ENCODE results near the gene HNRNPM.
A peak's percentile ranks its signal among the peaks of the same experiment; 100 is the strongest.
"Not testable (repeated sequence)": the region's sequence is repeated elsewhere in the genome, so short reads cannot be mapped to it uniquely, and the experiment has no call there.

HNRNPM gene

GRCh38 chr19:8505680-8506401 lies 61.1 kb downstream of the HNRNPM start:
- Histone ChIP-seq H3K9me3 (ENCODE audit: control insufficient read depth, low read length) (no peaks in the 10 kb centered on the region), H3K36me3 (ENCODE audit: control insufficient read depth, insufficient read depth, low read length) (no peaks in the 10 kb centered on the region), H3K27me3 (replicated peaks; ENCODE audit: control insufficient read depth, insufficient read depth, low read length, poor library complexity, severe bottlenecking) (no peaks in the 10 kb centered on the region), H3K4me1 (ENCODE audit: control insufficient read depth, insufficient read depth, low read length, poor library complexity, severe bottlenecking) (peaks cover 3% of the 10 kb centered on the region), H3K27ac (ENCODE audit: insufficient read depth, low read length, poor library complexity, severe bottlenecking) (peak overlapping the region; percentile 52), H3K4me3 (ENCODE audit: insufficient read depth, low read depth, low read length, poor library complexity, severe bottlenecking) (peak overlapping the region; percentile 83)
- DNase-seq: peak in 2 of 3 donors; percentile 36 to 48

DNA sequence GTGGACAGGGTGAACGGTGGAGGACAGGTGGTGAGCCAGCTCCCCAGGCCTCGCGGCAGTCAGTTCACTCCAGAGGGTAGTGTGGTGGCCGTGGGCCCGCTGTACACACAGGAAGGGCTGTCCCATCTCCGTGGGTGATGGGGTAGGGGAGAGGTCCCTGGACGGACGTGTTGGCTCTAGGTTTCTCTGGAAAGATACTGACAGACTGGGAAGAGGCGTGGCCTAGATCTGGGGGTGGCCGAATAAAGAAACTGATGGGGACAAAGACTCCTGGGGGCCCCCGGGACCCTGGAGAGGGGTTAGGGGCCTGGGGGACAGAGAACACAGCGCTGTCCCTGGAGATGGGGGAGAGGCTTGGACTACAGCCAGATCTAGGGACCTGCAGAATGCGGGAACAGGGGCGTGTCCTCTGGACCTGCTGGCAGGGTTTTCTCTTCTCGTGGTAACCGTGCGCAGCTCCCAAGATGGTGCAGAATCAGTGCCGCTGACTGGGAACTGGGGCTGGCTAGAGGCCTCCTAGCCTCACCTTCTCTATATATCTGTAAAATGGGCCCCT lies 61.7 kb downstream of the HNRNPM start:
- Histone ChIP-seq H3K4me1 (ENCODE audit: control insufficient read depth, insufficient read depth, low read length, poor library complexity, severe bottlenecking) (peaks cover 6% of the 10 kb centered on the region), H3K27ac (ENCODE audit: insufficient read depth, low read length, poor library complexity, severe bottlenecking) (peak overlapping the region; percentile 52), H3K9me3 (ENCODE audit: control insufficient read depth, low read length) (no peaks in the 10 kb centered on the region), H3K36me3 (ENCODE audit: control insufficient read depth, insufficient read depth, low read length) (peaks cover 5% of the 10 kb centered on the region), H3K4me3 (ENCODE audit: insufficient read depth, low read depth, low read length, poor library complexity, severe bottlenecking) (peak overlapping the region; percentile 83), H3K27me3 (replicated peaks; ENCODE audit: control insufficient read depth, insufficient read depth, low read length, poor library complexity, severe bottlenecking) (no peaks in the 10 kb centered on the region)
- DNase-seq: no peak

- H3K4me3 ChIP-seq (ENCODE audit: insufficient read depth, low read depth, low read length, poor library complexity, severe bottlenecking): no peak overlapping the region
- H3K27me3 ChIP-seq (replicated peaks; ENCODE audit: control insufficient read depth, insufficient read depth, low read length, poor library complexity, severe bottlenecking): no peaks in the 10 kb centered on the region
- H3K9me3 ChIP-seq (ENCODE audit: control insufficient read depth, low read length): no peaks in the 10 kb centered on the region
- no peak for DNase-seq
- peaks cover 10% of the 10 kb centered on the region for H3K36me3 ChIP-seq (ENCODE audit: control insufficient read depth, insufficient read depth, low read length)
- no peak overlapping the region for H3K27ac ChIP-seq (ENCODE audit: insufficient read depth, low read length, poor library complexity, severe bottlenecking)
- peaks cover 33% of the 10 kb centered on the region for H3K4me1 ChIP-seq (ENCODE audit: control insufficient read depth, insufficient read depth, low read length, poor library complexity, severe bottlenecking)
Measured at GRCh38 chr19:8510589-8511115, 65.9 kb downstream of the HNRNPM start.

GRCh38 chr19:8511573-8512101 lies 66.9 kb downstream of the HNRNPM start:
- no peaks in the 10 kb centered on the region for H3K27me3 ChIP-seq (replicated peaks; ENCODE audit: control insufficient read depth, insufficient read depth, low read length, poor library complexity, severe bottlenecking)
- no peak for DNase-seq
- no peaks in the 10 kb centered on the region for H3K9me3 ChIP-seq (ENCODE audit: control insufficient read depth, low read length)
- peaks cover 10% of the 10 kb centered on the region for H3K36me3 ChIP-seq (ENCODE audit: control insufficient read depth, insufficient read depth, low read length)
- H3K4me3 ChIP-seq (ENCODE audit: insufficient read depth, low read depth, low read length, poor library complexity, severe bottlenecking): no peak overlapping the region
- peaks cover 41% of the 10 kb centered on the region for H3K4me1 ChIP-seq (ENCODE audit: control insufficient read depth, insufficient read depth, low read length, poor library complexity, severe bottlenecking)
- H3K27ac ChIP-seq (ENCODE audit: insufficient read depth, low read length, poor library complexity, severe bottlenecking): no peak overlapping the region

GRCh38 chr19:8512115-8512967 lies 67.6 kb downstream of the HNRNPM start:
- H3K4me3 ChIP-seq (ENCODE audit: insufficient read depth, low read depth, low read length, poor library complexity, severe bottlenecking): no peak overlapping the region
- peaks cover 10% of the 10 kb centered on the region for H3K36me3 ChIP-seq (ENCODE audit: control insufficient read depth, insufficient read depth, low read length)
- no peaks in the 10 kb centered on the region for H3K27me3 ChIP-seq (replicated peaks; ENCODE audit: control insufficient read depth, insufficient read depth, low read length, poor library complexity, severe bottlenecking)
- peak overlapping the region; percentile 99 for H3K27ac ChIP-seq (ENCODE audit: insufficient read depth, low read length, poor library complexity, severe bottlenecking)
- no peaks in the 10 kb centered on the region for H3K9me3 ChIP-seq (ENCODE audit: control insufficient read depth, low read length)
- H3K4me1 ChIP-seq (ENCODE audit: control insufficient read depth, insufficient read depth, low read length, poor library complexity, severe bottlenecking): peaks cover 46% of the 10 kb centered on the region
- DNase-seq: no peak

- Histone ChIP-seq H3K4me3 (ENCODE audit: insufficient read depth, low read depth, low read length, poor library complexity, severe bottlenecking) (peak overlapping the region; percentile 96), H3K9me3 (ENCODE audit: control insufficient read depth, low read length) (no peaks in the 10 kb centered on the region), H3K36me3 (ENCODE audit: control insufficient read depth, insufficient read depth, low read length) (peaks cover 10% of the 10 kb centered on the region), H3K27ac (ENCODE audit: insufficient read depth, low read length, poor library complexity, severe bottlenecking) (peak overlapping the region; percentile 99), H3K27me3 (replicated peaks; ENCODE audit: control insufficient read depth, insufficient read depth, low read length, poor library complexity, severe bottlenecking) (no peaks in the 10 kb centered on the region), H3K4me1 (ENCODE audit: control insufficient read depth, insufficient read depth, low read length, poor library complexity, severe bottlenecking) (peaks cover 54% of the 10 kb centered on the region)
- no peak for DNase-seq
Measured at GRCh38 chr19:8513036-8513686, 68.4 kb downstream of the HNRNPM start.

- Histone ChIP-seq H3K36me3 (ENCODE audit: control insufficient read depth, insufficient read depth, low read length) (peaks cover 10% of the 10 kb centered on the region), H3K27ac (ENCODE audit: insufficient read depth, low read length, poor library complexity, severe bottlenecking) (peak within 1 kb of the TSS; percentile 99), H3K4me1 (ENCODE audit: control insufficient read depth, insufficient read depth, low read length, poor library complexity, severe bottlenecking) (peaks cover 61% of the 10 kb centered on the region), H3K4me3 (ENCODE audit: insufficient read depth, low read depth, low read length, poor library complexity, severe bottlenecking) (peak within 1 kb of the TSS; percentile 96), H3K9me3 (ENCODE audit: control insufficient read depth, low read length) (no peaks in the 10 kb centered on the region), H3K27me3 (replicated peaks; ENCODE audit: control insufficient read depth, insufficient read depth, low read length, poor library complexity, severe bottlenecking) (no peaks in the 10 kb centered on the region)
- DNase-seq: peak; percentile 94
Measured at GRCh38 chr19:8513687-8514504, 69.1 kb downstream of the HNRNPM start, which contains the start of gene ZNF414. Gene ZNF414 (minus strand): TSS chr19:8514167. CDS start chr19:8514046, 121 bp downstream.

- H3K9me3 ChIP-seq (ENCODE audit: control insufficient read depth, low read length); H3K36me3 ChIP-seq (ENCODE audit: control insufficient read depth, insufficient read depth, low read length); H3K27me3 ChIP-seq (replicated peaks; ENCODE audit: control insufficient read depth, insufficient read depth, low read length, poor library complexity, severe bottlenecking); DNase-seq: not testable (repeated sequence)
- Histone ChIP-seq H3K4me1 (ENCODE audit: control insufficient read depth, insufficient read depth, low read length, poor library complexity, severe bottlenecking) (peaks cover 62% of the 10 kb centered on the region), H3K4me3 (ENCODE audit: insufficient read depth, low read depth, low read length, poor library complexity, severe bottlenecking) (peak overlapping the region; percentile 15), H3K27ac (ENCODE audit: insufficient read depth, low read length, poor library complexity, severe bottlenecking) (peak overlapping the region; percentile 99)
Measured at GRCh38 chr19:8514505-8515009, 69.8 kb downstream of the HNRNPM start.

All from effector memory CD4-positive, alpha-beta T cell (primary cell).